B cell (primary cell): ENCODE measurements around the gene P2RX3. TPM values are rescaled to one million over a fixed set of nuclear protein-coding genes. Genes with fewer than 3 reads are reported as not detected.

ENCODE experiments used
- ATAC-seq: fragments of 200-7000 bp; cut with Tn5 transposase; one replicate; pipeline ENCODE4 v1.10.0; 2021; ENCODE audit warnings: low read depth, mild to moderate bottlenecking, moderate number of reproducible peaks, moderate library complexity
- CTCF ChIA-PET: fragments of 350-600 bp; sonication (Branson Sonifier 250); formaldehyde crosslinking; loops from one replicate; lab custom pipeline; 2021; ENCODE audit warnings: antibody characterized with exemption, inconsistent platforms; lab: Charles Lee
- POLR2A ChIA-PET: fragments of 350-600 bp; sonication (Branson Sonifier 250); formaldehyde crosslinking; loops from one replicate; lab custom pipeline; 2021; ENCODE audit warnings: antibody characterized with exemption; lab: Charles Lee
- DNase-seq: peaks from one replicate; pipeline ENCODE4 v3.0.0; 2013
- H2AFZ ChIP-seq: 2 replicates; pipeline ENCODE4 v1.6.1; 2012; ENCODE audit warnings: mild to moderate bottlenecking, low read depth, low read length; ENCODE audit not compliant: insufficient read depth, poor library complexity, severe bottlenecking
- H3K27ac ChIP-seq, 2 donors: 1 replicate in 1 of 2; 2 replicates in 1 of 2; pipeline ENCODE4 v1.5.1; 2012 to 2013; ENCODE audit warnings: low read length in 2 of 2, mild to moderate bottlenecking in 2 of 2, moderate library complexity in 1 of 2
- H3K27me3 ChIP-seq, 4 experiments: fragments of 200-600 bp in 1 of 4; sonication (generic) in 1 of 4; replicated peaks in 1 of 4; 1 replicate in 2 of 4; 2 replicates in 2 of 4; pipeline versions ENCODE4 v1.6.1 to v1.7.0; 2013 to 2016; ENCODE audit warnings: low read length in 3 of 4, mild to moderate bottlenecking in 2 of 4, mixed read lengths in 1 of 4, moderate library complexity in 1 of 4; ENCODE audit not compliant: insufficient read depth in 4 of 4, control insufficient read depth in 3 of 4; ENCODE audit errors: control extremely low read depth in 1 of 4
- H3K36me3 ChIP-seq, 2 experiments: replicated peaks in 1 of 2; 1 replicate in 1 of 2; 2 replicates in 1 of 2; pipeline versions ENCODE4 v1.6.1 to v1.7.1; 2013; ENCODE audit warnings: low read length in 1 of 2; ENCODE audit not compliant: insufficient read depth in 2 of 2, control insufficient read depth in 1 of 2; ENCODE audit errors: control extremely low read depth in 1 of 2, extremely low read depth in 1 of 2
- H3K4me1 ChIP-seq, 2 donors: fragments of 200-600 bp in 1 of 2; sonication (generic) in 1 of 2; 1 replicate in 1 of 2; 2 replicates in 1 of 2; pipeline versions ENCODE4 v1.5.1 to v1.6.1; 2013 to 2017; ENCODE audit warnings: low read length in 2 of 2; ENCODE audit not compliant: control insufficient read depth in 2 of 2, insufficient read depth in 2 of 2
- H3K4me2 ChIP-seq: replicated peaks from 2 replicates; pipeline ENCODE3; 2012; ENCODE audit warnings: mild to moderate bottlenecking, low read depth, low read length; ENCODE audit not compliant: poor library complexity, severe bottlenecking
- H3K4me3 ChIP-seq, 5 experiments: fragments of 200-600 bp in 1 of 5; sonication (generic) in 1 of 5; 1 replicate in 3 of 5; 2 replicates in 2 of 5; pipeline versions ENCODE4 v1.5.1 to v1.7.0; 2011 to 2016; ENCODE audit warnings: low read length in 4 of 5, mild to moderate bottlenecking in 4 of 5, low read depth in 2 of 5, control low read depth in 1 of 5, moderate library complexity in 1 of 5; ENCODE audit not compliant: insufficient read depth in 1 of 5; ENCODE audit errors: control extremely low read depth in 1 of 5, extremely low read depth in 1 of 5
- H3K79me2 ChIP-seq: fragments of 200-600 bp; sonication (generic); one replicate; pipeline ENCODE4 v1.6.0; 2016; ENCODE audit warnings: low read length; ENCODE audit not compliant: control insufficient read depth, insufficient read depth
- H3K9ac ChIP-seq: fragments of 200-600 bp; sonication (generic); 2 replicates; pipeline ENCODE4 v1.6.1; 2017; ENCODE audit warnings: mild to moderate bottlenecking, low read length, moderate library complexity
- H3K9me3 ChIP-seq, 3 donors: one replicate each; pipeline versions ENCODE4 v1.6.1 to v1.7.1; 2013; ENCODE audit warnings: low read length in 2 of 3; ENCODE audit not compliant: control insufficient read depth in 2 of 3, insufficient read depth in 1 of 3; ENCODE audit errors: control extremely low read depth in 1 of 3
- H4K20me1 ChIP-seq: 2 replicates; pipeline ENCODE4 v1.6.0; 2012; ENCODE audit warnings: mild to moderate bottlenecking, low read length; ENCODE audit not compliant: insufficient read depth, control insufficient read depth, poor library complexity, severe bottlenecking
- H3K27ac Mint-ChIP-seq: one replicate; pipeline ENCODE4 v1.8.0; 2021; ENCODE audit warnings: mixed read lengths
- H3K27me3 Mint-ChIP-seq: one replicate; pipeline ENCODE4 v1.8.0; 2021; ENCODE audit warnings: mixed read lengths
- H3K4me1 Mint-ChIP-seq: one replicate; pipeline ENCODE4 v1.8.0; 2021; ENCODE audit warnings: mixed read lengths
- H3K4me3 Mint-ChIP-seq: one replicate; pipeline ENCODE4 v1.8.0; 2021; ENCODE audit warnings: mixed read lengths
- H3K9me3 Mint-ChIP-seq: one replicate; pipeline ENCODE4 v1.8.0; 2022; ENCODE audit warnings: mixed read lengths; ENCODE audit not compliant: insufficient read depth
- CTCF ChIP-seq: fragments of 200-600 bp; IDR thresholded peaks from one replicate; pipeline ENCODE4 v1.8.0; 2022; ENCODE audit warnings: antibody characterized with exemption, mild to moderate bottlenecking
- EZH2 ChIP-seq: IDR thresholded peaks from 2 replicates; pipeline ENCODE4 v1.6.1; 2012; ENCODE audit warnings: borderline replicate concordance, low read depth, mild to moderate bottlenecking, moderate library complexity, low read length; ENCODE audit not compliant: insufficient read depth, poor library complexity, severe bottlenecking
- WGBS: methylation state at CpG from one replicate; pipeline ENCODE4 v1.1.5; 2013; ENCODE audit warnings: missing lambda C conversion rate; ENCODE audit not compliant: insufficient coverage; 5-methylcytosine and 5-hydroxymethylcytosine counted together
- intact Hi-C: fragments of 100-400 bp; cut with micrococcal nuclease; formaldehyde crosslinking; loops from one replicate; pipeline ENCODE4 v1.10.0; 2022
- polyA plus RNA-seq: library from polyadenylated mRNA; depleted of rRNA; stranded (reverse); fragments of >200 nt; gene quantifications from 2 replicates; pipeline ENCODE4 v1.2.3, GENCODE V29; 2012
- total RNA-seq, 2 donors: library from RNA; stranded (reverse); fragments of 120-200 nt in 1 of 2; gene quantifications; 1 replicate in 1 of 2; 2 replicates in 1 of 2; pipeline versions ENCODE4 v1.2.3 to v1.2.4, GENCODE V29; 2013 to 2022

P2RX3 gene
- total and polyA plus RNA-seq, 2 donors (not counting 1 experiment from before 2014, with no cell fraction given), result not detected

- no peak overlapping the region for H2AFZ ChIP-seq
- no peaks in the 10 kb centered on the region for H3K4me1 Mint-ChIP-seq
- peaks cover 0 to 4% of the 10 kb centered on the region in 2 experiments for H3K36me3 ChIP-seq
- H3K27ac Mint-ChIP-seq, result no peak overlapping the region
- no peak overlapping the region for H3K27ac ChIP-seq
- H3K27me3 ChIP-seq, result no peaks in the 10 kb centered on the region
- no peaks in the 10 kb centered on the region for H3K4me1 ChIP-seq
- ChIA-PET CTCF (no interaction called here), POLR2A (no interaction called here)
- H3K4me3 Mint-ChIP-seq, result no peak overlapping the region
- intact Hi-C loops, result no loop called here
- H4K20me1 ChIP-seq, result no peaks in the 10 kb centered on the region
- no peak for ATAC-seq
- H3K27me3 Mint-ChIP-seq, result no peaks in the 10 kb centered on the region
- no peak overlapping the region for H3K4me2 ChIP-seq
- H3K9me3 ChIP-seq, result peaks cover 0 to 32% (median 12%) of the 10 kb centered on the region in 3 donors
- no peak for TF ChIP-seq EZH2
- TF ChIP-seq CTCF, result no peak
- H3K79me2 ChIP-seq, result no peaks in the 10 kb centered on the region
- H3K4me3 ChIP-seq, result no peak overlapping the region
- DNase-seq, result no peak
- H3K9ac ChIP-seq, result no peak overlapping the region
- WGBS, result 98% methylated on average over 8 of the region's 10 CpGs
- peaks cover 2% of the 10 kb centered on the region for H3K9me3 Mint-ChIP-seq
Measured at GRCh38 chr11:57300785-57301184, 37.4 kb upstream of the P2RX3 start.

- Histone ChIP-seq H3K36me3 (peaks cover 0 to 4% of the 10 kb centered on the region in 2 experiments), H3K27ac (no peak overlapping the region), H3K9ac (no peak overlapping the region), H3K4me1 (no peaks in the 10 kb centered on the region), H3K4me2 (no peak overlapping the region), H2AFZ (no peak overlapping the region), H3K27me3 (no peaks in the 10 kb centered on the region), H3K79me2 (no peaks in the 10 kb centered on the region), H3K9me3 (peaks cover 0 to 32% (median 12%) of the 10 kb centered on the region in 3 donors), H4K20me1 (no peaks in the 10 kb centered on the region), H3K4me3 (no peak overlapping the region)
- Mint-ChIP-seq H3K27me3 (no peaks in the 10 kb centered on the region), H3K4me1 (peaks cover 2% of the 10 kb centered on the region), H3K4me3 (no peak overlapping the region), H3K27ac (no peak overlapping the region), H3K9me3 (peaks cover under 1% of the 10 kb centered on the region)
- TF ChIP-seq EZH2, result no peak
- TF ChIP-seq CTCF, result no peak
- DNase-seq, result no peak
- ATAC-seq, result no peak
- WGBS, result 96% methylated on average over 27 of the region's 27 CpGs
- ChIA-PET CTCF (no interaction called here), POLR2A (no interaction called here)
- intact Hi-C loops, result no loop called here
Measured at GRCh38 chr11:57301711-57302423, 36.3 kb upstream of the P2RX3 start.
